B cell (primary cell): ENCODE data around the gene AGTPBP1. TPM values are rescaled to one million over a fixed set of nuclear protein-coding genes. Genes with fewer than 3 reads are reported as not detected.
"Not testable (repeated sequence)": the region's sequence is repeated elsewhere in the genome, so short reads cannot be mapped to it uniquely, and the experiment has no call there.

Experiments used
- ATAC-seq: fragments of 200-7000 bp; cut with Tn5 transposase; one replicate; pipeline ENCODE4 v1.10.0; 2021; ENCODE audit warnings: low read depth, mild to moderate bottlenecking, moderate number of reproducible peaks, moderate library complexity
- CTCF ChIA-PET: fragments of 350-600 bp; sonication (Branson Sonifier 250); formaldehyde crosslinking; loops from one replicate; lab custom pipeline; 2021; ENCODE audit warnings: antibody characterized with exemption, inconsistent platforms; lab: Charles Lee
- POLR2A ChIA-PET: fragments of 350-600 bp; sonication (Branson Sonifier 250); formaldehyde crosslinking; loops from one replicate; lab custom pipeline; 2021; ENCODE audit warnings: antibody characterized with exemption; lab: Charles Lee
- DNase-seq: peaks from one replicate; pipeline ENCODE4 v3.0.0; 2013
- H2AFZ ChIP-seq: 2 replicates; pipeline ENCODE4 v1.6.1; 2012; ENCODE audit warnings: mild to moderate bottlenecking, low read depth, low read length; ENCODE audit not compliant: insufficient read depth, poor library complexity, severe bottlenecking
- H3K27ac ChIP-seq, 2 donors: 1 replicate in 1 of 2; 2 replicates in 1 of 2; pipeline ENCODE4 v1.5.1; 2012 to 2013; ENCODE audit warnings: low read length in 2 of 2, mild to moderate bottlenecking in 2 of 2, moderate library complexity in 1 of 2
- H3K27me3 ChIP-seq, 4 experiments: fragments of 200-600 bp in 1 of 4; sonication (generic) in 1 of 4; replicated peaks in 1 of 4; 1 replicate in 2 of 4; 2 replicates in 2 of 4; pipeline versions ENCODE4 v1.6.1 to v1.7.0; 2013 to 2016; ENCODE audit warnings: low read length in 3 of 4, mild to moderate bottlenecking in 2 of 4, mixed read lengths in 1 of 4, moderate library complexity in 1 of 4; ENCODE audit not compliant: insufficient read depth in 4 of 4, control insufficient read depth in 3 of 4; ENCODE audit errors: control extremely low read depth in 1 of 4
- H3K36me3 ChIP-seq, 2 experiments: replicated peaks in 1 of 2; 1 replicate in 1 of 2; 2 replicates in 1 of 2; pipeline versions ENCODE4 v1.6.1 to v1.7.1; 2013; ENCODE audit warnings: low read length in 1 of 2; ENCODE audit not compliant: insufficient read depth in 2 of 2, control insufficient read depth in 1 of 2; ENCODE audit errors: control extremely low read depth in 1 of 2, extremely low read depth in 1 of 2
- H3K4me1 ChIP-seq, 2 donors: fragments of 200-600 bp in 1 of 2; sonication (generic) in 1 of 2; 1 replicate in 1 of 2; 2 replicates in 1 of 2; pipeline versions ENCODE4 v1.5.1 to v1.6.1; 2013 to 2017; ENCODE audit warnings: low read length in 2 of 2; ENCODE audit not compliant: control insufficient read depth in 2 of 2, insufficient read depth in 2 of 2
- H3K4me2 ChIP-seq: replicated peaks from 2 replicates; pipeline ENCODE3; 2012; ENCODE audit warnings: mild to moderate bottlenecking, low read depth, low read length; ENCODE audit not compliant: poor library complexity, severe bottlenecking
- H3K4me3 ChIP-seq, 5 experiments: fragments of 200-600 bp in 1 of 5; sonication (generic) in 1 of 5; 1 replicate in 3 of 5; 2 replicates in 2 of 5; pipeline versions ENCODE4 v1.5.1 to v1.7.0; 2011 to 2016; ENCODE audit warnings: low read length in 4 of 5, mild to moderate bottlenecking in 4 of 5, low read depth in 2 of 5, control low read depth in 1 of 5, moderate library complexity in 1 of 5; ENCODE audit not compliant: insufficient read depth in 1 of 5; ENCODE audit errors: control extremely low read depth in 1 of 5, extremely low read depth in 1 of 5
- H3K79me2 ChIP-seq: fragments of 200-600 bp; sonication (generic); one replicate; pipeline ENCODE4 v1.6.0; 2016; ENCODE audit warnings: low read length; ENCODE audit not compliant: control insufficient read depth, insufficient read depth
- H3K9ac ChIP-seq: fragments of 200-600 bp; sonication (generic); 2 replicates; pipeline ENCODE4 v1.6.1; 2017; ENCODE audit warnings: mild to moderate bottlenecking, low read length, moderate library complexity
- H3K9me3 ChIP-seq, 3 donors: one replicate each; pipeline versions ENCODE4 v1.6.1 to v1.7.1; 2013; ENCODE audit warnings: low read length in 2 of 3; ENCODE audit not compliant: control insufficient read depth in 2 of 3, insufficient read depth in 1 of 3; ENCODE audit errors: control extremely low read depth in 1 of 3
- H4K20me1 ChIP-seq: 2 replicates; pipeline ENCODE4 v1.6.0; 2012; ENCODE audit warnings: mild to moderate bottlenecking, low read length; ENCODE audit not compliant: insufficient read depth, control insufficient read depth, poor library complexity, severe bottlenecking
- H3K27ac Mint-ChIP-seq: one replicate; pipeline ENCODE4 v1.8.0; 2021; ENCODE audit warnings: mixed read lengths
- H3K27me3 Mint-ChIP-seq: one replicate; pipeline ENCODE4 v1.8.0; 2021; ENCODE audit warnings: mixed read lengths
- H3K4me1 Mint-ChIP-seq: one replicate; pipeline ENCODE4 v1.8.0; 2021; ENCODE audit warnings: mixed read lengths
- H3K4me3 Mint-ChIP-seq: one replicate; pipeline ENCODE4 v1.8.0; 2021; ENCODE audit warnings: mixed read lengths
- H3K9me3 Mint-ChIP-seq: one replicate; pipeline ENCODE4 v1.8.0; 2022; ENCODE audit warnings: mixed read lengths; ENCODE audit not compliant: insufficient read depth
- WGBS: methylation state at CpG from one replicate; pipeline ENCODE4 v1.1.5; 2013; ENCODE audit warnings: missing lambda C conversion rate; ENCODE audit not compliant: insufficient coverage; 5-methylcytosine and 5-hydroxymethylcytosine counted together
- intact Hi-C: fragments of 100-400 bp; cut with micrococcal nuclease; formaldehyde crosslinking; loops from one replicate; pipeline ENCODE4 v1.10.0; 2022
- polyA plus RNA-seq: library from polyadenylated mRNA; depleted of rRNA; stranded (reverse); fragments of >200 nt; gene quantifications from 2 replicates; pipeline ENCODE4 v1.2.3, GENCODE V29; 2012
- total RNA-seq, 2 donors: library from RNA; stranded (reverse); fragments of 120-200 nt in 1 of 2; gene quantifications; 1 replicate in 1 of 2; 2 replicates in 1 of 2; pipeline versions ENCODE4 v1.2.3 to v1.2.4, GENCODE V29; 2013 to 2022

AGTPBP1 gene
- total and polyA plus RNA-seq, 2 donors (not counting 1 experiment from before 2014, with no cell fraction given) = 7.5 to 33.1 TPM

DNA sequence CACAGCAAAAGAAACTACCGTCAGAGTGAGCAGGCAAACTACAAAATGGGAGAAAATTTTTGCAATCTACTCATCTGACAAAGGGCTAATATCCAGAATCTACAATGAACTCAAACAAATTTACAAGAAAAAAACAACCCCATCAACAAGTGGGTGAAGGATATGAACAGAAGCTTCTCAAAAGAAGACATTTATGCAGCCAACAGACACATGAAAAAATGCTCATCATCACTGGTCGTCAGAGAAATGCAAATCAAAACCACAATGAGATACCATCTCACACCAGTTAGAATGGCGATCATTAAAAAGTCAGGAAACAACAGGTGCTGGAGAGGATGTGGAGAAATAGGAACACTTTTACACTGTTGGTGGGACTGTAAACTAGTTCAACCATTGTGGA, 20.0 kb upstream of the AGTPBP1 start:
- no CpG with 5 or more reads among the region's 3 CpGs for WGBS
- H3K79me2 ChIP-seq, H3K4me3 Mint-ChIP-seq, H3K27ac ChIP-seq, POLR2A ChIA-PET, H4K20me1 ChIP-seq, H3K9me3 Mint-ChIP-seq, H3K4me3 ChIP-seq, H3K9ac ChIP-seq, DNase-seq, H3K4me2 ChIP-seq, H3K4me1 ChIP-seq, CTCF ChIA-PET, ATAC-seq, H3K27ac Mint-ChIP-seq, H3K9me3 ChIP-seq, H3K27me3 ChIP-seq, H2AFZ ChIP-seq, H3K27me3 Mint-ChIP-seq, intact Hi-C loops, H3K4me1 Mint-ChIP-seq, H3K36me3 ChIP-seq: not testable (repeated sequence)

DNA sequence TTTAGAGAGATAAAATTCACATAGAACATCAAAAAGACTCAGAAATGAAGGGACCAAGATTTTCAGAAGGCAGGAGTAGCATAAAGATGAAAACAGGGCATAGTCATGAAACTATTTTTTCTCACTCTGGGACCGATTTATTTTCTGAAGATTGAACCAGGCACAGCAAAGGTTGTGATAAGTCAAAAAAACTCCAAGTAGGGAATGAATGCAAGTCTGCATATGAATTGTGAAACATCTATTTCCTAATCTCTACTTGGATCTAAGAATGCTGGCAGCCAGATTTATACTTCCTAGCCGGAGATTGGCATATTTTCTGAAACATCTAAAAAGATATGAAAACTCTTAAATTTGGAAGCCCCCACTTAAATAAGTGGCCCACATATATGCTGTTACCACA, 16.0 kb upstream of the AGTPBP1 start:
- H3K27ac Mint-ChIP-seq, H3K9me3 Mint-ChIP-seq, H3K4me3 Mint-ChIP-seq, H3K79me2 ChIP-seq, H3K4me3 ChIP-seq, H3K27me3 Mint-ChIP-seq, ATAC-seq, H3K9ac ChIP-seq, H3K4me2 ChIP-seq, CTCF ChIA-PET, POLR2A ChIA-PET, H3K4me1 ChIP-seq, H3K9me3 ChIP-seq, H3K4me1 Mint-ChIP-seq, DNase-seq, H3K36me3 ChIP-seq, H2AFZ ChIP-seq, H3K27ac ChIP-seq, H4K20me1 ChIP-seq, H3K27me3 ChIP-seq, intact Hi-C loops: not testable (repeated sequence)
- no CpG with 5 or more reads among the region's 2 CpGs for WGBS

DNA sequence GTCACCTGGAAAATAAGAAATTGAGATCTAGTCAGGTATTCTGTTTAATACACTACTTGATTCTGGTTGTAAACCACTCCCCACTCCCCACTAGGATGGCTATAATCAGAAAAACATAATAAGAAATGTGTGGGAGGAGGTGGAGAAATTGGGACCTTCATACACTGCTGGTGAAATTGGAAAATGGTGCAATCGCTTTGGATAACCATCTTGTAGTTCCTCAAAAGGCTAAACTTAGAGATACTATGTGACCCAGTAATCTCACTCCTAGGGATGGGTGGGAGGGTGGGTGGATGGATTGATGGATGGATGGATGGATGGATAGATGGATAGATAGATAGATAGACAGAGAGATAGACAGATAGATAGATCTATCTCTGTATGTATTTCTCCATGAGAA, 14.5 kb upstream of the AGTPBP1 start:
- H3K4me1 ChIP-seq, POLR2A ChIA-PET, H3K79me2 ChIP-seq, H3K4me3 Mint-ChIP-seq, CTCF ChIA-PET, DNase-seq, H3K27me3 Mint-ChIP-seq, H3K4me1 Mint-ChIP-seq, H3K9me3 Mint-ChIP-seq, H4K20me1 ChIP-seq, H3K27ac ChIP-seq, H3K9ac ChIP-seq, H3K36me3 ChIP-seq, H2AFZ ChIP-seq, H3K27ac Mint-ChIP-seq, H3K4me3 ChIP-seq, H3K4me2 ChIP-seq, ATAC-seq, H3K9me3 ChIP-seq, intact Hi-C loops, H3K27me3 ChIP-seq: not testable (repeated sequence)
- WGBS = no CpG with 5 or more reads among the region's 1 CpG
